ENCODE measurements around the gene JARID2.

Gene JARID2

DNA sequence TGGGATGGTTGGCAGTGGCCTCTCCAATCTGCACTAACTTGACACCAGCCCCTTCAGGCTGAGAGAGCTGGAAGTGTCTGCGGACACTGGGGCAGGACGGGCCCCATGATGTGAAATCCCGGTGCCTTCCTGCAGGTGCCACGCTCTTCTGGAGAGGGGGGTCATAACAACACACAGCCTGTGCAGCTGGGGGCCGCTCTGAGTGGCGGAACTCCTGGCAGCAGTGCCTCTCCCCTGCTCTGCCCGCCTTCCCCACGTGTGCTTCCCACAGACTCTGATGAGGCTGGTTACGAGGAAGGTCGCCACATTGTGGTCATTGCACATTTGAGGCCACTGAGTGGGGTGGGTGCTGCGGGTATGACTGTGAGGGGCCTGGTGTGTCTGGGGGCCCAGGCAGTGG is 271.7 kb downstream of the JARID2 start:
- Histone ChIP-seq H3K9me3 (ENCODE audit: insufficient read depth, low read length) (no peaks in the 10 kb centered on the region), H3K9me2 (replicated peaks; ENCODE audit: insufficient read depth, low read length) (no peaks in the 10 kb centered on the region), H3K27ac (ENCODE audit: low read depth, low read length) (no peak overlapping the region), H2AFZ (ENCODE audit: low read depth, low read length, severe bottlenecking) (no peak overlapping the region), H3K79me2 (ENCODE audit: insufficient read depth, low read length) (no peaks in the 10 kb centered on the region), H3K9ac (ENCODE audit: low read length) (no peak overlapping the region), H3F3A (ENCODE audit: insufficient read depth) (no peaks in the 10 kb centered on the region), H3K36me3 (ENCODE audit: low read length) (peaks cover 10% of the 10 kb centered on the region; the same call in 1 of the 2 replicates), H3K4me3 (ENCODE audit: insufficient read depth, low read length, poor library complexity, severe bottlenecking) (no peak overlapping the region), H3K4me2 (ENCODE audit: low read depth, low read length, poor library complexity, severe bottlenecking) (no peak overlapping the region), H4K20me1 (ENCODE audit: low read depth, low read length) (no peaks in the 10 kb centered on the region), H3K27me3 (ENCODE audit: low read length) (no peaks in the 10 kb centered on the region)
- TF ChIP-seq EZH2phosphoT487 (conservative IDR thresholded peaks at IDR 0.05; ENCODE audit: low read length): no peak
- TF ChIP-seq, protein P1, sequence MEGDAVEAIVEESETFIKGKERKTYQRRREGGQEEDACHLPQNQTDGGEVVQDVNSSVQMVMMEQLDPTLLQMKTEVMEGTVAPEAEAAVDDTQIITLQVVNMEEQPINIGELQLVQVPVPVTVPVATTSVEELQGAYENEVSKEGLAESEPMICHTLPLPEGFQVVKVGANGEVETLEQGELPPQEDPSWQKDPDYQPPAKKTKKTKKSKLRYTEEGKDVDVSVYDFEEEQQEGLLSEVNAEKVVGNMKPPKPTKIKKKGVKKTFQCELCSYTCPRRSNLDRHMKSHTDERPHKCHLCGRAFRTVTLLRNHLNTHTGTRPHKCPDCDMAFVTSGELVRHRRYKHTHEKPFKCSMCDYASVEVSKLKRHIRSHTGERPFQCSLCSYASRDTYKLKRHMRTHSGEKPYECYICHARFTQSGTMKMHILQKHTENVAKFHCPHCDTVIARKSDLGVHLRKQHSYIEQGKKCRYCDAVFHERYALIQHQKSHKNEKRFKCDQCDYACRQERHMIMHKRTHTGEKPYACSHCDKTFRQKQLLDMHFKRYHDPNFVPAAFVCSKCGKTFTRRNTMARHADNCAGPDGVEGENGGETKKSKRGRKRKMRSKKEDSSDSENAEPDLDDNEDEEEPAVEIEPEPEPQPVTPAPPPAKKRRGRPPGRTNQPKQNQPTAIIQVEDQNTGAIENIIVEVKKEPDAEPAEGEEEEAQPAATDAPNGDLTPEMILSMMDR (IDR thresholded peaks at IDR 0.05; ENCODE audit: insufficient read depth, low read length, poor library complexity, severe bottlenecking): no peak

DNA sequence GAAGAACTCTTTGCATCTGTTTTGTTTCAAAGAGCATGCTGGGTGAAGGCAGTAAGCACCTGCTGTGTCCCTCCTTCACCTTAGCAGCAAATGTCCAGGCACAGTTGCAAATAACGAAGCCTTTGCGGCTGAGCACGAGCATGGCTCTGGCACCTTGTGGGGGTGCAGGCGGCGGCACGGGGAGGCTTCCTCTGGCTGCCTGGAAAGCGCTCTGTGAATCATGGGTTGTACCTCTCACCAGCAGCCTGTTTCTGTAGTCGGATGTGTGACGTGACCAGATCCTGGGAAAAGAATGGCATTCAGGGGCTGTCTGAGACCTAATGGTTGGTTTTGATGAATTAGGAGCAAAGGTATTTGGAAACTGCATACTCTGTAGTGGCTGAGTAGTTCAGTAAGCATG is 272.2 kb downstream of the JARID2 start:
- Histone ChIP-seq H3K9me2 (replicated peaks; ENCODE audit: insufficient read depth, low read length) (no peaks in the 10 kb centered on the region), H3F3A (ENCODE audit: insufficient read depth) (no peaks in the 10 kb centered on the region), H4K20me1 (ENCODE audit: low read depth, low read length) (no peaks in the 10 kb centered on the region), H3K36me3 (ENCODE audit: low read length) (peaks cover 14% of the 10 kb centered on the region; the same call in 1 of the 2 replicates), H3K27ac (ENCODE audit: low read depth, low read length) (no peak overlapping the region), H3K4me3 (ENCODE audit: insufficient read depth, low read length, poor library complexity, severe bottlenecking) (no peak overlapping the region), H3K9me3 (ENCODE audit: insufficient read depth, low read length) (no peaks in the 10 kb centered on the region), H2AFZ (ENCODE audit: low read depth, low read length, severe bottlenecking) (no peak overlapping the region), H3K27me3 (ENCODE audit: low read length) (no peaks in the 10 kb centered on the region), H3K9ac (ENCODE audit: low read length) (no peak overlapping the region), H3K79me2 (ENCODE audit: insufficient read depth, low read length) (no peaks in the 10 kb centered on the region), H3K4me2 (ENCODE audit: low read depth, low read length, poor library complexity, severe bottlenecking) (no peak overlapping the region)
- no peak for TF ChIP-seq EZH2phosphoT487 (conservative IDR thresholded peaks at IDR 0.05; ENCODE audit: low read length)
- TF ChIP-seq, protein P1 (IDR thresholded peaks at IDR 0.05; ENCODE audit: insufficient read depth, low read length, poor library complexity, severe bottlenecking): no peak

DNA sequence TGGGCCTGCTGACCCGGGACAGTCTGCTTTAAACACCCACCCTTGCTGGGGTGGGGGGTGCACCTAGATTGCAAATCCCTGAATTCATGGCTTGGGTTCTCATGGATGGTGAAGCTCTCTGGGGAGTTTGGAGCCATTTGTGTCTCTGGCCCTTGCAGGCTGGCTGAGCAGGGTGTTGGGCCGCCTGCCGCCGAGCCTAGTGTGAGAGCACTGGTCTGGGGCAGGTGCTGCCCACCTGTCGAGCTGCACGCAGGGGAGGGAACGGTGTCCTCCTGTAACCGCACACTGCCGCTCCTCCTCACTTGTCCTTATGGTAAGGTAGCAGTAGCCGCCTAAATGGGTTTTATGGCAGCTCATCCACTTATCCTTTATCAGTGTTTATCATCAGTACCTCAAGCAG is 273.0 kb downstream of the JARID2 start:
- TF ChIP-seq, protein P1 (IDR thresholded peaks at IDR 0.05; ENCODE audit: insufficient read depth, low read length, poor library complexity, severe bottlenecking): no peak
- TF ChIP-seq EZH2phosphoT487 (conservative IDR thresholded peaks at IDR 0.05; ENCODE audit: low read length): no peak
- peaks cover 18% of the 10 kb centered on the region; the same call in 1 of the 2 replicates for H3K36me3 ChIP-seq (ENCODE audit: low read length)
- no peak overlapping the region for H3K9ac ChIP-seq (ENCODE audit: low read length)
- H2AFZ ChIP-seq (ENCODE audit: low read depth, low read length, severe bottlenecking): no peak overlapping the region
- H3K27me3 ChIP-seq (ENCODE audit: low read length): no peaks in the 10 kb centered on the region
- H3K27ac ChIP-seq (ENCODE audit: low read depth, low read length): no peak overlapping the region
- H3K4me2 ChIP-seq (ENCODE audit: low read depth, low read length, poor library complexity, severe bottlenecking): no peak overlapping the region
- no peaks in the 10 kb centered on the region for H3K9me3 ChIP-seq (ENCODE audit: insufficient read depth, low read length)
- no peak overlapping the region for H3K4me3 ChIP-seq (ENCODE audit: insufficient read depth, low read length, poor library complexity, severe bottlenecking)
- no peaks in the 10 kb centered on the region for H4K20me1 ChIP-seq (ENCODE audit: low read depth, low read length)
- no peaks in the 10 kb centered on the region for H3F3A ChIP-seq (ENCODE audit: insufficient read depth)
- no peaks in the 10 kb centered on the region for H3K9me2 ChIP-seq (replicated peaks; ENCODE audit: insufficient read depth, low read length)
- no peaks in the 10 kb centered on the region for H3K79me2 ChIP-seq (ENCODE audit: insufficient read depth, low read length)

All from SU-DHL-6 (cell line).